Caco-2 (cell line): ENCODE data around the gene KRTAP4-6. TPM values are rescaled to one million over a fixed set of nuclear protein-coding genes. Genes with fewer than 3 reads are reported as not detected.
"Not testable (repeated sequence)": the region's sequence is repeated elsewhere in the genome, so short reads cannot be mapped to it uniquely, and the experiment has no call there.

Experiments
- BruUV-seq: library from RNA; stranded (reverse); fragments of 400-500 nt; replicated peaks from 2 replicates; lab custom pipeline; 2021; lab: Mats Ljungman, UMichigan
- CTCF ChIA-PET: fragments of 300-600 bp; sonication (Branson Sonifier 250); formaldehyde crosslinking; loops from one replicate; lab custom pipeline; 2022; ENCODE audit warnings: antibody characterized with exemption; lab: Charles Lee
- POLR2A ChIA-PET: fragments of 300-600 bp; sonication (Branson Sonifier 250); formaldehyde crosslinking; loops from one replicate; lab custom pipeline; 2022; ENCODE audit warnings: antibody characterized with exemption; lab: Charles Lee
- DNase-seq, 2 experiments: peaks; one replicate each; pipeline versions ENCODE4 v3.0.0 to v3.0.0-alpha.2; 2020 to 2022
- H3K27me3 ChIP-seq: replicated peaks from 2 replicates; pipeline ENCODE4 v1.6.0; 2011; ENCODE audit warnings: low read length; ENCODE audit not compliant: control insufficient read depth, insufficient read depth
- H3K36me3 ChIP-seq: 2 replicates; pipeline ENCODE4 v1.5.1; 2011; ENCODE audit warnings: low read length; ENCODE audit not compliant: control insufficient read depth, insufficient read depth
- H3K4me1 ChIP-seq: fragments of 250-450 bp; sonication (Bioruptor Pico); 2 replicates; pipeline ENCODE4 v1.5.1; 2020; ENCODE audit warnings: mild to moderate bottlenecking
- H3K4me3 ChIP-seq: 2 replicates; pipeline ENCODE4 v1.5.1; 2011; ENCODE audit warnings: low read depth, mild to moderate bottlenecking, control low read depth, low read length
- H3K9me3 ChIP-seq: fragments of 250-450 bp; sonication (Bioruptor Pico); 2 replicates; pipeline ENCODE4 v1.5.1; 2020; ENCODE audit warnings: mild to moderate bottlenecking, moderate library complexity
- H3K27ac Mint-ChIP-seq: one replicate; pipeline ENCODE4 v1.8.0; 2022; ENCODE audit warnings: mixed read lengths; ENCODE audit not compliant: unreplicated experiment
- H3K27me3 Mint-ChIP-seq: one replicate; pipeline ENCODE4 v1.8.0; 2022; ENCODE audit warnings: mixed read lengths; ENCODE audit not compliant: insufficient read depth, unreplicated experiment
- H3K36me3 Mint-ChIP-seq: one replicate; pipeline ENCODE4 v1.8.0; 2022; ENCODE audit warnings: mild to moderate bottlenecking, mixed read lengths; ENCODE audit not compliant: insufficient read depth, unreplicated experiment
- H3K4me1 Mint-ChIP-seq: one replicate; pipeline ENCODE4 v1.8.0; 2022; ENCODE audit warnings: low read depth, mixed read lengths; ENCODE audit not compliant: unreplicated experiment
- H3K4me3 Mint-ChIP-seq: one replicate; pipeline ENCODE4 v1.8.0; 2022; ENCODE audit warnings: mild to moderate bottlenecking, moderate library complexity, mixed read lengths; ENCODE audit not compliant: unreplicated experiment
- H3K9me3 Mint-ChIP-seq: one replicate; pipeline ENCODE4 v1.8.0; 2022; ENCODE audit warnings: mixed read lengths; ENCODE audit not compliant: unreplicated experiment
- CTCF ChIP-seq, 2 experiments: fragments of 200-600 bp in 1 of 2; IDR thresholded peaks; 1 replicate in 1 of 2; 2 replicates in 1 of 2; pipeline versions ENCODE4 v1.5.1 to v1.8.0; 2011 to 2022; ENCODE audit warnings: antibody characterized with exemption in 1 of 2, control low read depth in 1 of 2, inconsistent platforms in 1 of 2, low read depth in 1 of 2, low read length in 1 of 2, mild to moderate bottlenecking in 1 of 2, moderate library complexity in 1 of 2; ENCODE audit not compliant: insufficient read depth in 1 of 2, severe bottlenecking in 1 of 2, unreplicated experiment in 1 of 2
- intact Hi-C: fragments of 100-400 bp; cut with micrococcal nuclease; formaldehyde crosslinking; loops from one replicate; pipeline ENCODE4 v1.10.0; 2022; ENCODE audit not compliant: unreplicated experiment
- total RNA-seq: library from RNA; stranded (reverse); gene quantifications from 2 replicates; pipeline ENCODE4 v1.2.3, GENCODE V29; 2022

KRTAP4-6 gene
- total RNA-seq, 1 experiment from 2014 or later, result not detected

GRCh38 chr17:41163828-41164227 lies 23.5 kb upstream of the KRTAP4-6 start:
- H3K4me1 ChIP-seq, result no peaks in the 10 kb centered on the region
- DNase-seq, result no peak
- ChIA-PET CTCF (no interaction called here), POLR2A (no interaction called here)
- no TSS peak for BruUV-seq
- no peaks in the 10 kb centered on the region for H3K27me3 Mint-ChIP-seq
- H3K9me3 Mint-ChIP-seq, result no peaks in the 10 kb centered on the region
- H3K27me3 ChIP-seq, result no peaks in the 10 kb centered on the region
- no peak overlapping the region for H3K4me3 Mint-ChIP-seq
- no peak for TF ChIP-seq CTCF (IDR thresholded peaks at IDR 0.05; ENCODE audit: insufficient read depth in 1 of 2, low read depth in 1 of 2, low read length in 1 of 2, severe bottlenecking in 1 of 2, unreplicated experiment in 1 of 2)
- no peak overlapping the region for H3K27ac Mint-ChIP-seq
- intact Hi-C loops, result no loop called here
- no peaks in the 10 kb centered on the region for H3K36me3 Mint-ChIP-seq
- no peaks in the 10 kb centered on the region for H3K4me1 Mint-ChIP-seq
- no peaks in the 10 kb centered on the region for H3K9me3 ChIP-seq
- H3K4me3 ChIP-seq, result no peak overlapping the region
- H3K36me3 ChIP-seq, result no peaks in the 10 kb centered on the region

DNA sequence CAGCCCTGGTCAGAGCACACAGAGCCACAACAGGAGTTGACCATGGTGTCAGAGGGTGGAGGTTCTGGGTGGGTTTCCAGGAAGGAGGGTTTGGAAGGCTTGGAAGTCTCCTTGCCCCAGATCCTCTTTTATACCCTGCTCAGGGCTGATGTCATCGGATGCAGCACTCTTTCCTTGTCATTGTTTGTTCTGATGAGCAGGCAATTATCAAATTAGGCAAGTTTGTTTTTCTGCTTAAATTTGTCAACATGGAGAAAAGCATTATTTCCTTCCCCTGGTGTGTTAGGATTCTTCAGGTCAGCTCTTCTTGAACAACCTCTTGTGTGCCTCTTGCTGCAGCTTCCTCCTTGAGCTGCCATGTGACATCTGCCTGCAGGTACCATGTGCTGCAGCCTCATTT lies 20.3 kb upstream of the KRTAP4-6 start, which contains the start of gene KRTAP4-4:
KRTAP4-4 (minus strand) TSS at position 101 of the 400 bp plus-strand sequence; CDS start at position 44, 57 bp downstream.
- Mint-ChIP-seq H3K9me3 (peaks cover 6% of the 10 kb centered on the region), H3K4me1 (no peaks in the 10 kb centered on the region), H3K27me3 (no peaks in the 10 kb centered on the region), H3K36me3 (no peaks in the 10 kb centered on the region), H3K4me3 (no peak within 1 kb of the TSS), H3K27ac (no peak within 1 kb of the TSS)
- no peaks in the 10 kb centered on the region for H3K9me3 ChIP-seq
- CTCF ChIA-PET, result no interaction called here
- intact Hi-C loops, result no loop called here
- BruUV-seq, result no TSS peak
- H3K36me3 ChIP-seq, result no peaks in the 10 kb centered on the region
- H3K4me3 ChIP-seq, result no peak within 1 kb of the TSS
- TF ChIP-seq CTCF (IDR thresholded peaks at IDR 0.05; ENCODE audit: insufficient read depth in 1 of 2, low read depth in 1 of 2, low read length in 1 of 2, severe bottlenecking in 1 of 2, unreplicated experiment in 1 of 2), result no peak
- no peaks in the 10 kb centered on the region for H3K4me1 ChIP-seq
- POLR2A ChIA-PET, result no interaction called here
- H3K27me3 ChIP-seq, result no peaks in the 10 kb centered on the region
- DNase-seq, result no peak

GRCh38 chr17:41160190-41160589 lies 19.8 kb upstream of the KRTAP4-6 start:
- H3K4me3 Mint-ChIP-seq, H3K36me3 Mint-ChIP-seq, H3K27me3 Mint-ChIP-seq, H3K9me3 Mint-ChIP-seq, intact Hi-C loops, BruUV-seq, H3K9me3 ChIP-seq, H3K4me1 Mint-ChIP-seq, H3K36me3 ChIP-seq, H3K4me3 ChIP-seq, H3K27me3 ChIP-seq, H3K27ac Mint-ChIP-seq, DNase-seq, CTCF ChIA-PET, H3K4me1 ChIP-seq, POLR2A ChIA-PET: not testable (repeated sequence)

DNA sequence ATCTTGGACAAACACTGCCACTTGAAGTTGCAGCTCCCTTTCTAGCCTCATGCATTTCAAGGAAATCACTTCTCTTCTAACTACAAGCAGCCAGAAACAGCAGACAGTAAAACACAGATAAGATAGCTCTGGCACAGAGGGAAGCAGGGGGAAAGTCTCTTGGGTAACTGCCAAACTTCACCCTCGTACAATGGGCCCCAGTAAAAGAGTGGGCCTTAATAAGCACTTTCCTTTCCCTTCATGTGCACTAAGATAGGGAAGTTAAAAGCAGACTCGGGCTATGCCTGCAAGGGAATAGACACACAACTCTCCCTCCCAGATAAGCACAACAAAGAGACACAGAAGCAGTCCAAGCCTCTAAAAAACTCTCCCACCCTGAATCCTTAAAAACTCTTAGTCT lies 13.5 kb upstream of the KRTAP4-6 start:
- Histone ChIP-seq H3K9me3 (no peaks in the 10 kb centered on the region), H3K36me3 (no peaks in the 10 kb centered on the region), H3K4me3 (no peak overlapping the region), H3K4me1 (no peaks in the 10 kb centered on the region), H3K27me3 (no peaks in the 10 kb centered on the region)
- no peak for TF ChIP-seq CTCF (IDR thresholded peaks at IDR 0.05; ENCODE audit: insufficient read depth in 1 of 2, low read depth in 1 of 2, low read length in 1 of 2, severe bottlenecking in 1 of 2, unreplicated experiment in 1 of 2)
- no peak for DNase-seq
- CTCF ChIA-PET, result no interaction called here
- no peak overlapping the region for H3K27ac Mint-ChIP-seq
- intact Hi-C loops, result no loop called here
- no peaks in the 10 kb centered on the region for H3K27me3 Mint-ChIP-seq
- no peaks in the 10 kb centered on the region for H3K36me3 Mint-ChIP-seq
- no peaks in the 10 kb centered on the region for H3K4me1 Mint-ChIP-seq
- peaks cover 6% of the 10 kb centered on the region for H3K9me3 Mint-ChIP-seq
- no TSS peak for BruUV-seq
- POLR2A ChIA-PET, result no interaction called here
- no peak overlapping the region for H3K4me3 Mint-ChIP-seq
